Measurements from ENCODE around the gene CARD8.
"Not testable (repeated sequence)": the region's sequence is repeated elsewhere in the genome, so short reads cannot be mapped to it uniquely, and the experiment has no call there.

The CARD8 gene

DNA sequence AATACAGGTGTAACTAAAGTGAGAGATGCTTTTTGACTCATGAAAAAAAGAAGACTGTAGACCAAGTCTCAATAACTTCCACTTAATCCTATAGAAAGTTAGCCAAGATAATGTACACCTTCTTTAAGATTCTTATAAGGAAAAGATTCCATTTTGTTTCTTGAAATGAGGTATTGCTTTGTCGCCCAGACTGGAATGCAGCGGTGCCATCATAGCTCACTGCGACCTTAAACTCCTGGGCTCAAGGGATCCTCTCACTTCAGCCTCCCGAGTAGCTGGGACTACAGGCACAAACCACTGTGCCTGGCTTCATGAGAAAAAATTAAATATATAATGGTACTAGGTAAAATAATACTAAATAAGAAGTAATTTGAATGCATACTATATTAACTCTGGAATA, 3.3 kb upstream of the CARD8 start:
- DNase-seq: not testable (repeated sequence)

DNA sequence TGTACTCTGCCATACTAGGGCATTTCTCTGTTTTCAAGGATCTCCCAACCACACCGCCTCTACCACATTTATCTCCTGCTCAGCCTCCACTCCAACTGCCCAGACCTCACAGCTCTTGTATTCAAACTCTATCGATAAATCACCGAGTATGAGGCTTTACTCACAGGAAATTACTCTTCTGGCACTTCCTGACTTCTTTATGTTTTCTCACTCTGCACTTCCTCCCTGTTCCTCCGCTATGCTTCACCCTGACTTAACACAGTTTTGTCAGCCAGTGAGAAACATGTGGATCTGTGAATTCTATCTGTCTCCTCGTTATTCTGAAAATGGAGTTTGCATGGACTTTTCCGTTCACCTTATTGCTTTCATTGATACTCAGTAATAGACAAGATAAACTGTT, 2.6 kb upstream of the CARD8 start:
- DNase-seq: peak; percentile 72

DNA sequence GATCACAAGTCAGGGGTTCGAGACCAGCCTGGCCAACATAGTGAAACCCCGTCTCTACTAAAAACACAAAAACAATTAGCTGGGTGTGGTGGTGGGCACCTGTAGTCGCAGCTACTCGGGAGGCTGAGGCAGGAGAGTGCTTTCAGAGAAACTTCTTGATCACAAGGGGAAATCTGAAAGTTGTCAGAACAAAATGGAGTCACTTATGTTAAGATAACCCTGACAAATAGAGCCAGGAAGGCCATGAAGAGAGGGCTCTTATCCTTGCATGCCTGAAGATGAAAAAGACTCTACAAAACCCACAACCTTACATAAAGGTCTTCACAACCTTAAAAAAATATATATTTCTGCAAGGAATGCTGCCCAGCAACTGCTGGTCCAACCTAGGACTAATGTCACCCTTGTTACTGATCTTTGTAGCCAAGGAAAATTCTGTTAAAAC, 1.2 kb downstream of the CARD8 start:
- no peak for DNase-seq

DNA sequence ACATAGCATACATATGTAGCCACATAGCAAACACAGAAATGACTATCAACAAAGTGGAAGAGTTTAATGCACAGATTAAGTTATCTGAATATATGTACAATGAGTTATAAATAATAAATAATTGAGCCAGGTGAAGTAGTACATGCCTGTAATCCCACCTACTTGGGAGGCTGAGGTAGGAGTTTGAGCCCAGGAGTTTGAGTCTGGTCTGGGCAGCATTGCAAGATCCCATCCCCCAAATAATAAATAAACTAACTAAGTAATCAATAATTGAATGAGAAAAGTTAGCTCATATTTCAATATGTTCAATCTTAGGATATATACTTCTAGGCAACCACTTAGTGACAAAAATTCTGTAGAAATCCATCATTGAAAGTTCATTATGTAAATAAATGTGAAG, 1.7 kb downstream of the CARD8 start:
- no peak for DNase-seq

DNA sequence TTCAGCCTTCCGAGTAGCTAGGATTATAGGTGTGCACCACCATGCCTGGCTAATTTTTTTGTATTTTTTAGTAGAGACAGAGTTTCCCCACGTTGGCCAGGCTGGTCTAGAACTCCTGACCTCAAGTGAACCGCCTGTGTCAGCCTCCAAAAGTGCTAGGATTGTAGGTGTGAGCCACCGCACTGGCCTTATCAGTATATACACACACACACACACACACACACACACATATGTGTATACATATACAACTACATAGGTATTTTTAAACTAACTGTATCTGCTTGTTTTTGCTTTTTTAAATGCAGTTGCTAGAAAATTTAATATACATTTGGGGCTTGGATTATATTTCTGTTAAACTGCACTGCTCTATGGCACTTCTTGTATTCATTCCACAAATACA, 3.1 kb downstream of the CARD8 start:
- DNase-seq: no peak

DNA sequence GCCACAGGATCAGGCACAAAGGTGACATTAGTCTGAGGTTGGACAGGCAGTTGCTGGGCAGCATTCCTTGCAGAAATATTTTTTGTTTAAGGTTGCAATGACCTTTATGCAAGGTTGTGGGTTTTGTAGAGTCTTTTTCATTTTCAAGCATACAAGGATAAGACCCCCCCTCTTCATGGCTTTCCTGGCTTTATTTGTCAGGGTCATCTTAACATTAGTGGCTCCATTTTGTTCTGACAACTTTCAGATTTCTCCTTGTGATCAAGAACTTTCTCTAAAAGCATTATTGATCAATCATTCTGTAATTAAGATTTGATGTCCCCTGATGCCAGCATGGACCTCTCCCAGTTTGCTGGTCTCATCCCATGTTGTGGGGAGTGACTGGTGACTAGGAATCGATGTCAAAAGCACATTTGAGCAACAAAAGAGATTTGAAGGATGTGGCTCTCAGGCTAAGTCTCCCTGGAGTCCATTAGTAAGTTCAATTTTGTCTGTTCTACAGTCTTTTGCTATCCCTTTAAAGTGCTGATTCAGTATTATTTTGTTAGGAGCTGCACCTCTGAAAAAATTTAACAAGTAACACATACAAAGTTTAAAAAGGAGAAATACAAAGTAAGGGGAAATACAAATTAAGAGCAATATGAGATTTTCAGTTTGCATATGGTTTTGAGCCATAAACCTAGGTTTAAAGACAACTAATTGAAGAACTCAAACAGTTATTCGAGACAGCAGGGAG, 5.3 kb downstream of the CARD8 start:
- DNase-seq: no peak

DNA sequence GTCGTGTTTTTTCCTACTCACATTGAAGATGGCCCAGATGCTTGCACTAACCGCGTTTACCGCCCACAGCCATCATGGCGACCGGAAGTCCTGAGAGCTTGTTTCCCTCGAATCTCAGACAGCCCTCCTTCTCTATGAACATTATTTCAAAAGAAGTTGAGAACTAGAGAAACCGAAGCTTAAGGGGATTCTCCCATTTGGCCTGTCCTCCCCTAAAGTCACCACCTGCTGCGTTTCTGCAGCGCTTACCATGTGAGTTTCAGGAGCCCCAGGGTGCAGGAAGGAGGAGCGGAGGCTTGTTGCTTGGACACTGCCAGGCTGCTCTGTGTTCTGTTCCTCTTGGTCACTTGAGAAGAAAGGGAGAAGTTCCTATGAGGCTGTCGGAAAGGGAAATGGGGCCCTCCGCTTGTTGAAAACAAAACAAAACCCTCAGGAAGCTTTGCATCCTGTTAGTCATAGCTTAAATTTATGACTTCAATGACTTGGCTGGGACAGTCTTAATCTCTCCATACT, 6.2 kb downstream of the CARD8 start:
- DNase-seq: peak; percentile 87

DNA sequence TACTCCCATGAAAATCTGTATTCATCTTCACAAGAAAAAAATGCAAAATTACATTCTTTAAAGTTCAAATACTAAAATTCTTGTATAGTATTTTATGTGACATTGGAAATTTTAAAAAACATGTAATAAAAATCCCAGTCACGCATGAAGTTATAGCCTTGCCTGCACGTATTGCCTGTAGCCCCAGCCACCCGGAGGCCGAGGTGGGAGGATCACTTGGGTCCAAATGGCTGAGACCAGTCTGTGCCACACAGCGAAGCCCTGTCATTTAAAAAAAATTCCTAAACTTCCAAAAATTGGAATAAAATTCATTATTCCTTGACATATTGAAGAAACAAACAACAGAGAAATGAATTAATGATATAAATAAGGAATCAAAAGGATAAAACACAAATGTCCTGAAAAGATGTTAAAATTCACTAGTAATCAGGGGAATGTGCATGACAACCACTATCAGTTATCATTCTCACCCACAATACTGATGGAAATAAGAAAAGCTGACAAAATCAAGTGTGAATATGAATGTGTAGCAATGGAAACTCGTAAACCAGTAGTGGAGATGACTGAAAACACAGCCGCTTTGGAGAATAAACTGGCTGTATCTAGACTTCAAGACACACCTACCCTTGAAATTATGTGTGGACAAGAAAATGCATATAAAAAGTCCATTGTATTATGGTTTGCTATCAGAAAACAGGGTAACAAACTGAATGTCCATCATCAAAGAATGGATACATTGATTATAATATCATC, 7.5 kb downstream of the CARD8 start:
- peak; percentile 55 for DNase-seq

DNA sequence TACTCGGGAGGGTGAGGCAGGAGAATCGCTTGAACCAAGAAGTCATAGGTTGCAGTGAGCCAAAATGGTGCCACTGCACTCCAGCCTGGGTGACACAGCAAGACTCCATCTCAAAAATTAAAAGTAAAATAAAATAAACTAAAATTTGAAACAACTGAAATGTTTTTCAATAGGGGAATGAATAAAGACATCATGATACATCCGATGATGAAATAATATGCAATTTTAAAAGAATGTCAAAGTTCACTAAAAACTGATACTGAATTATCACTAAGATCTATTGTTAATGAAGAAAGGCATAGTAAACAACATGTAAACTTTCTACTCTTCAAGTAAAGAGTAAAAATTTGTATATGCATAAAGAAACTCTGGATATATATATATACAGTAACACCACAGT, 8.5 kb downstream of the CARD8 start:
- no peak for DNase-seq

DNA sequence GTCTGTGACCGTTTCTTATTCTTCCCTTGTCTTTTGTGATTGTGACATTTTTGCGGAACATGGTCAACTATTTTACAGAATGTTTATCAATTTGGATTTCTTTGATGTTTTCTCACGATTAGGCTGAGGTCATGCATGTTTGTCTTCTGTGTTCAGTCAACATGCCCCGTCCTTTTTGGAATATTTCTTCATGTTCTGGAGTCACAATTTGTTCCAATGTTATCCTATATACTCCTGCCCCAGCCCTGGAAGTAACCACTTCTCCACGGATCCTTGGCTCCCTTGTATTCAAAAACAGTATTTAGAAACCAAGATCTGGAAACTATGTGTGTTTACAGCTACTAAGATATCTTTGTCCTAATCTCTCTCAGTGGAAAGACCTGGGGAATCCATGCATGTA, 9.6 kb downstream of the CARD8 start:
- DNase-seq: no peak

DNA sequence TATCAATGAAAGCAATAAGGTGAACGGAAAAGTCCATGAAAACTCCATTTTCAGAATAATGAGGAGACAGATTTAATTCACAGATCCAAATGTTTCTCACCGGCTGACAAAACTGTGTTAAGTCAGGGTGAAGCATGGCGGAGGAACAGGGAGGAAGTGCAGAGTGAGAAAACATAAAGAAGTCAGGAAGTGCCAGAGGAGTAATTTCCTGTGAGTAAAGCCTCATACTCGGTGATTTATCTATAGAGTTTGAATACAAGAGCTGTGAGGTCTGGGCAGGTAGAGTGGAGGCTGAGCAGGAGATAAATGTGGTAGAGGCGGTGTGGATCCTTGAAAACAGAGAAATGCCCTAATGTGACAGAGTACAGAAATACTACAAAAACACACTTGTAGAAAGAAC, 11.4 kb downstream of the CARD8 start:
- DNase-seq: peak; percentile 78

DNA sequence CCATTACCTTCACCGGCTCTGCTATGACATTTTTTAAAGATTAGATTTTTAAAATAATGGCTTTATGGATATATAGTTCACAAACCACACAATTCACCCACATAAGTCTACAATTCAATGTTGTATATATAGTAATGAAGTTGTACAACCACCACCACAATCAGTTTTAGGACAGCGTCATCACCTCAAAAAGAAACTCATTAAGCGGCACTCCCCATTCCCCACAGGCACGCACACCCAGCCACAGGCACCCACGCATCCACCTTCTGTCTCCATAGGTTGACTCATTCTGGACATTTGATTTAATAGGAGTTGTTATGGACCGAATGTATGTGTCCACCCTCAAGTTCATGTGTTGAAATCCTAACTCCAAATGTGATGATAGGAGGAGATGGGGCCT, 13.9 kb downstream of the CARD8 start:
- peak; percentile 35 for DNase-seq

DNA sequence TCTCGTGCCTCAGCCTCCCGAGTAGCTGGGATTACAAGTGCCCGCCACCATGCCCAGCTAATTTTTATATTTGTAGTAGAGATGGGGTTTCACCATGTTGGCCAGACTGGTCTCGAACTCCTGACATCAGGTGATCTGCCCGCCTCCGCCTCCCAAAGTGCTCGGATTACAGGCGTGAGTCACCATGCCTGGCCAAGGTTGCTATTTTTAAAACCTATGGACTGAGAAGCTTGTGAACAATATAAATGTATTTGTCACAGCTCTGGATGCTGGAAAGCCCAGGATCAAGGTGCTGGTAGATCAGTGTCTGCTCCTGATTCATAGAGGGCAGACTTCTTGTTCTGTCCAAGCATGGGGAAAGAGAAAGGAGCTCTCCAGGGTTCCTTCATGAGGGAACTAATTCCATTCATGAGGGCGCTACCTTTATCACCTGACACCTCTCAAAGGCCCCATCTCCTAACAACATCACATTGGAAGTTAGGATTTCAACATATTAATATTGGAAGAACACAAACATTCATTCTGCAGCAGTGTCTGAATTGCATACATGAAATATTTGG, 16.1 kb downstream of the CARD8 start:
- no peak for DNase-seq

DNA sequence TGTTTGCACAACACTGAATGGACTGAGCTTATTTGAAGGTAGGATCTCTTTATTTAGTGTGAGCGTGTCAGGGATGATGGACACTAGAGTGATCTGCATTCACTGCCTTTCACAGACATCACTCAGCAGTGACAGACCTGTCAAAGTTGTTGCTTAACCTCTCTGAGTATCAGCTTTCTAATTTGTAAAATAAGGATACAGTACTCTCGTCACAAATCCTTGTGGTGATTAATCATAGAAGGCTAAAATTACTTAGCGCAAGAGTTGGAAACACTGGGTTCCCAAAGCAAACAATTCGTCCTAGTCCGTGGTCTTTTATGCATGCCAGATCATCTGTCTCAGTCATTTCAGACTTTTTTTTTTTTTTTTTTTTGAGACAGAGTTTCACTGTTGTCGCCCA, 16.6 kb downstream of the CARD8 start:
- peak; percentile 24 for DNase-seq

DNA sequence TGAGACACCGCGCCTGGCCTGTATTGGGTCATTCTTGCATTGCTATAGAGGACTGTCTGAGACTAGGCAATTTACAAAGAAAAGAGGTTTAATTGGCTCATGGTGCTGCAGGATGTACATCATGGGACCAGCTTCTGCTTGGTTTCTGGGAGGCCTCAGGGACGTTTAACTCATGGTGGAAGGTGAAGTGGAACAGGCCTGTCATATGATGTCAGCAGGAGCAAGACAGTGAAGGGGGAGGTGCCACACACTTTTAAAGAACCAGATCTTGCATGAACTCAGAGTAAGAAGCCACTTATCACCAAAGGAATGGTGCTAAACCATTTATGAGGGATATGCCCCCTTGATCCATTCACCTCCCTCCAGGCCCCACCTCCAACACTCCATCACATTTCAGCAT, 18.7 kb downstream of the CARD8 start:
- no peak for DNase-seq

DNA sequence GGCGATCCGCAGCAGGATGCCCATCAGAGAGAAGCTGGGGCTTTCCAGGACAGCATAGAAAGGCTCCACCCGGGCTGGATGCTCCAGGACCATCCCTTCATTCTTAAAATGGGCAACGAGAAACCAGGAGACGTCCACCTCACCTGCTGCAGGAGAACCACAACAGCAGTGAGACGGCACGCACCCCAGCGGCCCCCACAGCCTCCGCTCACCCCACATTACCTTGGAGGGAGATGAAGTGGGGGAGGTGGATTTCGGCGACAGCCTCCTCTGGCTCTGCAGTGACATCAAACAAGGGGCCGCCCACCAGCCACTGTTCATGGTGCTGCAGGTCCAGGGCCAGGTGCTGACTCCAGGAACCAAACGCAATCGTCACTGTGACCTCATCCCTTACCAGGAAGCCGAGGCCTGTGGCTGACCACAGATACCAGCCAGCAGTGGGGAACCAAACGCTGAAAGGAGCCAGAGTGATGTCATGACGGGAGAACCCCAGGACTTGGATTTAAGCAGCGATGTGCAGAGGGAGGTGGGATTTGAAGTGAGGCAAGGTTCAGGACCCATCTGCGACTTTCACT, 25.1 kb downstream of the CARD8 start:
- DNase-seq: peak; percentile 54

DNA sequence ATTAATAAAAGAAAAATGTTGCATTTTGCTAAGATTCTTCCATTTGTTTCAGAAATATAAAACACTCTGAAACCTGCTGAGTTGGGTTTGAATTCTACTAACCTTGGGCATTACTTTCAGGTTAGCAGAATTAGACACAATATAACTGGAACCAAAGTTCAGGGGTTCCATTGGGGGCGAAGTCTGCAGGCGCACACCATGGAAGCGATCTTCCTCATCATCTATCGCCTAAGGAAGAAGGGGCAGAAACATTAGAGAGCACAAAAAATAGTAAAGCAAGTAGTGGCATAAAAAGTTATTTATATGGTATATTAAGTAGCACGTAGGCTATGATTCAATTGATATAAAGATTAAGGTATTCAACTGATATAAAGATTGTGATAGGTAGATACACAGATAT, 34.1 kb downstream of the CARD8 start:
- no peak for DNase-seq

DNA sequence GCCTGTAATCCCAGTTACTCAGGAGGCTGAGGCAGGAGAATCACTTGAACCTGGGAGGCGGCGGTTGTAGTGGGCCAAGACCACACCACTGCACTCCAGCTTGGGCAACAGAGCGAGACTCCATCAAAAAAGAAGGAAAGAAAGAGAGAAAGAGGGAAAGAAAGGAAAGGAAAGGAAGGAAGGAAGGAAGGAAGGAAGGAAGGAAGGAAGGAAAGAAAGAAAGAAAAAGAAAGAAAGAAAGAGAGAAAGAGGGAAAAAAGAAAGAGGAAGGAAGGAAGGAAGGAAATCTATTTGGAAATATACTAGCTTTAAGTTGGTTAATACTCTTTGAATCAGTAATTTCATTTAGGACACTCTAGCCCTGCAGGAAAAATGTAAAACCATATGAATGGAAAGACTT, 34.9 kb downstream of the CARD8 start:
- DNase-seq: not testable (repeated sequence)

DNA sequence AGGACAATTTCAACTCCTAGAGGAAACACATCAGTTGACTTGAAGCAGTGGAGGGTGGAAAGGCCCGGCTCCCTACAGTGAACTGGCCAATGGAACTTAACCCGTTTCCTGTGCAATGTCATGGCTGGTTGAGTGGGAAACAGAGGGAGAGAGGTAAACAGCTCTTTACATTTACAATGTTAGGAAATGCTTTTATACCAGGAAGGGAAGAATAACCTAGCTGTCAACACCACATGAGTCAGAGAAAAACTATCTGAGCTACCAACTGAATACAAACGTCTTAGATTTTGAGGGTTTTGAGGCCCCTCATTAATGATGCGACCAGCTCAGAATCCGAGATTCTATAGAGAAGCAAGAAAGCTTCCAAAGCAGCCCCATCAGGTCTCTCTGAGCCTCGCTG, 36.7 kb downstream of the CARD8 start:
- no peak for DNase-seq

DNA sequence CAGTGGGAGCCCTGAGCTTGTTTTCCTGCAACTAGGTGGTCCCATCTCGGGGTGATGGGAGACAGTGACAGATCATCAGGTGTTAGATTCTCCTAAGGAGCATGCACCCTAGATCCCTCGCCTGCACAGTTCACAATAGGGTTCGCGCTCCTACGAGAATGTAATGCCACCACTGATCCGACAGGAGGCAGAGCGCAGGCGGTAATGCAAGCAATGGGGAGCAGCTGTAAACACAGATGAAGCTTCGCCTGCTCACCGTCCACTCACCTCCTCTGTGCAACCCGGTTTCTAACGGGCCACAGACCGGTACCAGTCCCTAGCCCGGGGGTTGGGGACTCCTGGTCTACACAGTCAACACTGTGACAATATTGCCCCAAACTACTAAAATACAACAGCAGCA, 38.8 kb downstream of the CARD8 start:
- DNase-seq: no peak

DNA sequence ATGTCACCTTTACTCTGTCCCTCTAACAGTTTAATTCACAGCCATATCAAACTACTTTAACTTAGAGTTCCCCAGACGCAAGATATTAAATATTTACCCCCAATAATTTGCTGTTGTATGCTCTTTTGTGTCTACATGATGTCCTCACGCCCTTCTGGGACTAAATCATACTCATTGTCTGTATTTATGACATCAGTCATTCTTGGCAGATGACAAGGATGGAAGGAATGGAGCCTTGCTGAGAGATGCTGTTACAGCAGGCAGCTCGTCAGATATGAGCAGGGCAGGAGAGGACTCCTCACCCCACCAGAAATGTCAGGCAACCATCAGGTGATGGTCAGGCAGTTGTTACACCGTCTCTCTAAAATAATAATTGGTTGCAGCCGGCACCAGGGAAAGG, 41.8 kb downstream of the CARD8 start:
- DNase-seq: no peak

DNA sequence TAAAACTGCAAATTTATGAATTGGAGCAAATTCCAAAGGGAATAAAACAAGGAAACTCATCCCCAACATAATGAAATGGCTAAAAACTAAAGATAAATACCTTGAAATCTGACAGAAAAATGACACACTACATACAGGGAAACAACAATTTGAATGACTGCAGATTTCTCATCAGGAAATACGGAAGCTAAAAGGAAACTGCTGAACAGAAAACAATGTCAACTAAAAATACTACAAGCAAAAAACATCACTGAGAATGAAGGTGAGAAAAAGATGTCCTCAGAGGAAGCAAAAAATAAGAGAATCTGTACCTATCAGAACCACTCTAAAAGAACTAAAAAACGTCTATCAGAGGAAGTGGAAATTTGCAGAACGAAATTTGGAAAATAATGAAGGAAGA, 45.7 kb downstream of the CARD8 start:
- no peak for DNase-seq

DNA sequence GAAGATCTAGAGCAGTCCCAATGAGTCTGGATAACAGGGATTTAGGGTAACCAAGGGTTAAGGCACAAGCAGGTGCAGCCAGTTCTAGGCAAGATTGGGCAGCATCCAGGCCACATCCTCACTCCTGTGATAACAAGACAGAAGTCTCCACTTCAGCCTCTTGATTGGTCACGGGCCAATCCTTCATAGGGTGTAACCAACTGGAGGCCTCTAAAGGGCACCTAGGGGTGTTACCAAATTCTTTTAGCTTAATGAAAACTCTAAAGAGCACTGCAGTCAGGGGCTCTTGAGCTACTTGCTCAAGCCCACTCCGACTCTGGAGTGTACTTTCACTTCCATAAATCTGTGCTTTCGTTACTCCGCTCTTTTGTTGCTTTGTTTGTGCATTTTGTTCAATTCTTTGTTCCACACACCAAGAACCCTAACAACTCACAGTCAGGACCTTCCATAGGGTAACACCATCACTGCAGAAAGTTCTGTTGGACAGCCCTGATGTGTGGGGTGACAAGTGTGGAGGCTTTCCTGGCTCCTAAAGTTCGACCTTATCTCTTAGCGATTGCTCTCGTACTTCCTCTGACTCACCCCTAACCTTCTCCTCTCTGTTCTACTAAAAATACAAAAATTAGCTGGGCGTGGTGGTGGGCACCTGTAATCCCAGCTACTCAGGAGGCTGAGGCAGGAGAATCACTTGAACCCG, 49.2 kb downstream of the CARD8 start:
- peak; percentile 18 for DNase-seq

Data from activated CD4-positive, alpha-beta T cell treated with anti-CD3 and anti-CD28 coated beads, Interleukin-2, Interleukin-6, amounts not matched to agents 100 ng/mL and 50 ng/mL, durations not matched to agents 16 hours and 8 hours (primary cell).